Breast epithelium (tissue), 3 donors: ENCODE measurements around the gene PCDH1.

ENCODE experiments used
- POLR2AphosphoS5 ChIP-seq, 3 donors: sonication (generic); formaldehyde crosslinking; IDR thresholded peaks; one replicate each; pipeline ENCODE4 v1.6.1; 2017; ENCODE audit warnings: antibody characterized with exemption in 3 of 3
- TF ChIP-seq, protein P1 (sequence below), 3 donors: fragments of 450-650 bp; IDR thresholded peaks; one replicate each; pipeline ENCODE4 v1.5.1; 2016 to 2017; ENCODE audit warnings: antibody characterized with exemption in 3 of 3, mild to moderate bottlenecking in 3 of 3, moderate library complexity in 3 of 3

DNA sequence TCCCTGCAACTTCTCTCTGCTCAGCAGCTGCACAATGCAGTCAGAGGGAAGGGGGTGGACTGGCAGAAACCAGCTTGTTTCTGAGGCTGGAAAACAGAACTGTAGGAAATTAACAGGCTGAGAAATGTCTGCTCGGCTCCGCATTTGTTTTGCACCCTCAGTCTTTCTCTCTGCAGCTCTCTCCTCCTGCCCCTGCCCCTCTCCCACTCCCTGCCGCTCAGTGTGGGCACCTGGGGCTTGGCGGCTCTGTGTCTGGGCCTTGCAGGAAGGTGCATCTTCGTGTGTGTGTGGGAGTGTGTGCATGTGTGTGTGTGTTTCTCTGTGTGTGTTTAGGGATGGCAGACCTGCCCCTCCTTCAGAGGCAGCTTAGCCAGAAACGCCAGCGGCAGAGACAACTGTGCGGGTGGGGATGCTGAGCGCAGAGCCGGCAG is 53.0 kb downstream of the PCDH1 start:
- TF ChIP-seq, protein P1, sequence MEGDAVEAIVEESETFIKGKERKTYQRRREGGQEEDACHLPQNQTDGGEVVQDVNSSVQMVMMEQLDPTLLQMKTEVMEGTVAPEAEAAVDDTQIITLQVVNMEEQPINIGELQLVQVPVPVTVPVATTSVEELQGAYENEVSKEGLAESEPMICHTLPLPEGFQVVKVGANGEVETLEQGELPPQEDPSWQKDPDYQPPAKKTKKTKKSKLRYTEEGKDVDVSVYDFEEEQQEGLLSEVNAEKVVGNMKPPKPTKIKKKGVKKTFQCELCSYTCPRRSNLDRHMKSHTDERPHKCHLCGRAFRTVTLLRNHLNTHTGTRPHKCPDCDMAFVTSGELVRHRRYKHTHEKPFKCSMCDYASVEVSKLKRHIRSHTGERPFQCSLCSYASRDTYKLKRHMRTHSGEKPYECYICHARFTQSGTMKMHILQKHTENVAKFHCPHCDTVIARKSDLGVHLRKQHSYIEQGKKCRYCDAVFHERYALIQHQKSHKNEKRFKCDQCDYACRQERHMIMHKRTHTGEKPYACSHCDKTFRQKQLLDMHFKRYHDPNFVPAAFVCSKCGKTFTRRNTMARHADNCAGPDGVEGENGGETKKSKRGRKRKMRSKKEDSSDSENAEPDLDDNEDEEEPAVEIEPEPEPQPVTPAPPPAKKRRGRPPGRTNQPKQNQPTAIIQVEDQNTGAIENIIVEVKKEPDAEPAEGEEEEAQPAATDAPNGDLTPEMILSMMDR (IDR thresholded peaks at IDR 0.05), result no peak
- TF ChIP-seq POLR2AphosphoS5 (IDR thresholded peaks at IDR 0.05), result no peak
